Ectodermal cell (in vitro differentiated cells): ENCODE measurements around the gene PAIP2.
A peak's percentile ranks its signal among the peaks of the same experiment; 100 is the strongest.
"Not testable (repeated sequence)": the region's sequence is repeated elsewhere in the genome, so short reads cannot be mapped to it uniquely, and the experiment has no call there.

Source experiments
- H3K27ac ChIP-seq: 2 replicates; pipeline ENCODE4 v1.7.0; 2013; ENCODE audit warnings: mild to moderate bottlenecking, low read depth, low read length; ENCODE audit not compliant: insufficient read depth, poor library complexity, severe bottlenecking
- H3K27me3 ChIP-seq: 2 replicates; pipeline ENCODE4 v1.7.0; 2013; ENCODE audit warnings: mild to moderate bottlenecking, low read length; ENCODE audit not compliant: insufficient read depth, control insufficient read depth, poor library complexity, severe bottlenecking
- H3K36me3 ChIP-seq: one replicate; pipeline ENCODE4 v1.7.0; 2013; ENCODE audit warnings: low read length; ENCODE audit not compliant: control insufficient read depth, insufficient read depth
- H3K4me1 ChIP-seq: one replicate; pipeline ENCODE4 v1.7.0; 2013; ENCODE audit warnings: low read length; ENCODE audit not compliant: control insufficient read depth, insufficient read depth
- H3K4me3 ChIP-seq: 2 replicates; pipeline ENCODE4 v1.7.0; 2013; ENCODE audit warnings: low read depth, low read length, control low read depth; ENCODE audit not compliant: insufficient read depth
- H3K9me3 ChIP-seq: 2 replicates; pipeline ENCODE4 v1.7.0; 2013; ENCODE audit warnings: mild to moderate bottlenecking, low read length, moderate library complexity; ENCODE audit not compliant: control insufficient read depth
- WGBS, 2 experiments: methylation state at CpG; one replicate each; pipeline ENCODE4 v1.1.7; 2013; ENCODE audit warnings: missing lambda C conversion rate in 2 of 2; 5-methylcytosine and 5-hydroxymethylcytosine counted together

The PAIP2 gene

DNA sequence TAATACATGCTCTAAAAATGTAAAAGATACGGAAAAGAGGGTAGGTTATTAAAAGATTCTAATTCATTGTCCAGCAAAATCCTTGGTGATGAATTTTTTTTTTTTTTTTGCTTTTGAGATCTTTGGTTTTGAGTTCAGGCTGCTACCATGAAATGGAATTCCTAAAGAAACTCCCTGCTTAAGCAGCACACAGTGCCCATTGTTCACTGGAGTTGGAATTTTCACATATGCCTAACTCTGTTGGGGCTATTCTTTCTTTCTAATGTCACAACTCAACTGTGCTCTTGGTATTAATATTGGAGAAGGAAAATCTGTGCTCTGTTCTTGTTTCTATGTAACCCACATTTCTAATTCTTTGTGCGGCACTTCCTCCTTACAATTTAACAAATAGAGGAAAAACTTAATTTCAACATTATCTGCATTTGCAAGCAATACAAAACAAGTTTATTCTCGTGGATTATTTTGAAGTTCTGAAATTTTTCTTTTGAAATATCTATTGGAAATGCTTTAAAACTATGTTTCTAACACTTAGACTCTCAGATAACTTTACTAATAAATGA is 26.5 kb upstream of the PAIP2 start:
- no peak overlapping the region for H3K4me3 ChIP-seq
- WGBS, 2 experiments, result 88 to 97% methylated on average over 2 of the region's 3 CpGs
- no peaks in the 10 kb centered on the region for H3K9me3 ChIP-seq
- peaks cover 3% of the 10 kb centered on the region for H3K4me1 ChIP-seq
- H3K27ac ChIP-seq, result no peak overlapping the region
- H3K36me3 ChIP-seq, result peaks cover 38% of the 10 kb centered on the region
- H3K27me3 ChIP-seq, result no peaks in the 10 kb centered on the region

GRCh38 chr5:139335811-139336210 is 5.8 kb upstream of the PAIP2 start:
- WGBS, 2 experiments, result 85 to 90% methylated on average over 4 to 6 of the region's 6 CpGs
- peaks cover 2% of the 10 kb centered on the region for H3K27me3 ChIP-seq
- peaks cover 5% of the 10 kb centered on the region for H3K36me3 ChIP-seq
- H3K27ac ChIP-seq, result no peak overlapping the region
- no peaks in the 10 kb centered on the region for H3K4me1 ChIP-seq
- no peak overlapping the region for H3K4me3 ChIP-seq
- no peaks in the 10 kb centered on the region for H3K9me3 ChIP-seq

DNA sequence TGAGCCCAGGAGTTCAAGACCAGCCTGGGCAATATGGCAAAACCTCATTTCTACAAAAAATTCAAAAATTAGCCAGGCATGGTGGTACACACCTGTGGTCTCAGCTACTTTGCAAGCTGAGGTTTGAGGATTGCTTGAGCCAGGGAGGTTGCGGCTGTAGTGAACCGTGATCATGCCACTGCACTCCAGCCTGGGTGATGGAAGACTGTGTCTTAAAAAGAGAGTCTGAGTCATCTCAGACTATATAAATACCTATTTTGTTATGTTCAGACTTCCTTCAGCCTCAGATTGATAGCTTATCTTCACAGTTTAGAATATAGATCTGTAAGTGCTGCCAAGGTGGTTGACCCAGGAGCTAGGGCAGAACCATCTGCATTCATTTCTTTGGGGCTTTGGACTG is 1.6 kb upstream of the PAIP2 start:
- peaks cover 3% of the 10 kb centered on the region for H3K27me3 ChIP-seq
- no peak overlapping the region for H3K4me3 ChIP-seq
- peaks cover 10% of the 10 kb centered on the region for H3K36me3 ChIP-seq
- WGBS, 2 experiments, result 87 to 93% methylated on average over 2 of the region's 2 CpGs
- H3K27ac ChIP-seq, result no peak overlapping the region
- H3K4me1 ChIP-seq, result peaks cover 8% of the 10 kb centered on the region
- no peaks in the 10 kb centered on the region for H3K9me3 ChIP-seq

- Histone ChIP-seq H3K9me3 (no peaks in the 10 kb centered on the region), H3K27me3 (peaks cover 3% of the 10 kb centered on the region), H3K27ac (no peak overlapping the region), H3K36me3 (peaks cover 12% of the 10 kb centered on the region), H3K4me1 (peaks cover 8% of the 10 kb centered on the region), H3K4me3 (peak overlapping the region; percentile 22)
- WGBS, 2 experiments, result 20 to 22% methylated on average over 17 of the region's 17 CpGs
These were observed 416 bp upstream of the PAIP2 start for GRCh38 chr5:139341187-139341688.

DNA sequence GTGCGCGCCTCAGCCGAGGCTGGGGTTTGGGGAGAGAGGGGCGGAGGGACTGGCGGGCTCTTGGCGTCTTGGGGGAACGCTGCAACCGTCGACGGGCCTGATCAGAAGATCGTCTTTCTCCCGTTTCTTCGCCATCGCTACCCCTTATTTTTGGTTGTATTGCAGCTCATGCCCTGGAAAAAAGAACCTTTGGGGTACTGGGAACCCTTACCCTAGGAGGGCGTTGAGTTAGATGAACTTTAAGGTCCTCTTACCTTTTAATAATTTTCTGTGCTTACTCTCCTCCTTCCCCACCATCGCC is 719 bp downstream of the PAIP2 start:
- H3K27me3 ChIP-seq, result peaks cover 3% of the 10 kb centered on the region
- H3K27ac ChIP-seq, result peak overlapping the region; percentile 99
- 0% methylated on average over 16 of the region's 16 CpGs for WGBS, 2 experiments
- H3K4me3 ChIP-seq, result peak overlapping the region; percentile 87
- H3K4me1 ChIP-seq, result peaks cover 8% of the 10 kb centered on the region
- H3K36me3 ChIP-seq, result peaks cover 12% of the 10 kb centered on the region
- no peaks in the 10 kb centered on the region for H3K9me3 ChIP-seq

DNA sequence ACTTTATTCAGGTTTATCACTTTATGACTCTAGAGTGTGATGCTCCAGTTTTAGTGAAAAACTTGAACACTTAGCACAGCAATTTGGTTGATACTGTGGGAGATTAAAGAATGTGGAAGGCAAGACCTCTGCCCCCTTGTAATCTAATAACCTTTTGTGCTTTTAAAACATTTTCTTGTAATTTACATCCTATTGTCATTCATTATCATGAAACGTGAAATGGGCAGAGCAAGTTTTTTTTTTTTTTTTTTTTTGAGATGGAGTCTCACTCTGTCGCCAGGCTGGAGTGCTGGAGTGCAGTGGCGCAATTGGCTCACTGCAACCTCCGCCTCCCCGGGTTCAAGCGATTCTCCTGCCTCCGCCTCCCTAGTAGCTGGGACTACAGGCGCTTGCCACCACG is 1.8 kb downstream of the PAIP2 start:
- no peaks in the 10 kb centered on the region for H3K9me3 ChIP-seq
- WGBS, 2 experiments, result 88 to 93% methylated on average over 9 of the region's 9 CpGs
- peak overlapping the region; percentile 87 for H3K4me3 ChIP-seq
- H3K27me3 ChIP-seq, result peaks cover 3% of the 10 kb centered on the region
- H3K27ac ChIP-seq, result no peak overlapping the region
- peaks cover 12% of the 10 kb centered on the region for H3K36me3 ChIP-seq
- H3K4me1 ChIP-seq, result peaks cover 8% of the 10 kb centered on the region

DNA sequence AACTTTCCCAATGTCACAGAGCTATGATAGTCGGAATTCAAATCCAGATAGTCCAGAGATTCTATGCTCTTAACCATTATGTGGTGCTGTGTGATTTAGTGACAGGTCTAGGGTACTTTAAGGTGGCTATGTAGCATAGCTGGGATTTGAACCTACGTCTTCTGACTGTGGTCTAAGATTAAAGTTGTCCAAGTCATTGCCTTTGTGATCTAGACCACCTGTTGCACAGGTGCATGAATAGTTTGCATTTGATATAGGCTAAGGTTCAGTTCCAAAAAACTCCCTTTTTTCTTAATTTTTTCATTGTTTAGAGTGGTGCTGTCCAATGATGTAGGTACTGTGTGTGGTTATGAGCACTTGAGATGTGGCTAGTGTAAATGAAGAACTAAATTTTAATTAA is 2.5 kb downstream of the PAIP2 start:
- peaks cover 8% of the 10 kb centered on the region for H3K4me1 ChIP-seq
- peaks cover 3% of the 10 kb centered on the region for H3K27me3 ChIP-seq
- no peaks in the 10 kb centered on the region for H3K9me3 ChIP-seq
- 98 to 100% methylated on average over 2 of the region's 2 CpGs for WGBS, 2 experiments
- no peak overlapping the region for H3K27ac ChIP-seq
- no peak overlapping the region for H3K4me3 ChIP-seq
- peaks cover 12% of the 10 kb centered on the region for H3K36me3 ChIP-seq

DNA sequence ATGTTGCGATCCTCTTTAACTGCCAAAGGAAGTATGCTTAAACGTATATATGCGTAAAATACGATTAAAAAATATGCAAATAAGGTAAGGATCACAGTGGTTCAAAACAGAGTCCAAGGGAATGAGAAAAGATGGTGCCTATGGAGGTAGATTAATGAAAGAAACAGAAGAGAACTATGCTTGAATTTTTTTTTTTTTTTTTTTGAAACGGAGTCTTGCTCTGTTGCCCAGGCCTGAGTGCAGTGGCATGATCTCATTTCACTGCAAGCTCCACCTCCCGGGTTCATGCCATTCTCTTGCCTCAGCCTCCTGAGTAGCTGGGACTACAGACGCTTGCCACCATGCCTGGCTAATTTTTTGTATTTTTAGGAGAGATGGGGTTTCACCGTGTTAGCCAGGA is 3.8 kb downstream of the PAIP2 start:
- H3K4me1 ChIP-seq, H3K4me3 ChIP-seq, H3K27ac ChIP-seq, H3K9me3 ChIP-seq, H3K27me3 ChIP-seq: not testable (repeated sequence)
- peaks cover 12% of the 10 kb centered on the region for H3K36me3 ChIP-seq
- 96 to 97% methylated on average over 8 of the region's 8 CpGs for WGBS, 2 experiments

DNA sequence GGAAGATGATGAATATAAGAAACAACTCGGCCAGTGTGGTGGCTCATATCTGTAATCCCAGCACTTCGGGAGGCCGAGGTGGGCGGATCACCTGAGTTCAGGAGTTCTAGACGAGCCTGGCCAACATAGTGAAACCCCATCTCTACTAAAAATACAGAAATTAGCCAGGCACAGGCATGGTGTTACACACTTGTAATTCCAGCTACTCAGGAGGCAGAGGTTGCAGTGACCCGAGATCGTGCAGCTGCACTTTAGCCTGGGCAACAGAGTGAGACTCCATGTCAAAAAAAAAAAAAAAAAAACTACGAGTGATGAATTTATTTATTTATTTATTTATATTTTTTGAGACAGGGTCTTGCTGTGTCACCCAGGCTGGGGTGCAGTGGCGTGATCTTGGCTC is 6.2 kb downstream of the PAIP2 start:
- WGBS, 2 experiments, result 92 to 94% methylated on average over 8 of the region's 9 CpGs
- H3K27ac ChIP-seq, result not testable (repeated sequence)

DNA sequence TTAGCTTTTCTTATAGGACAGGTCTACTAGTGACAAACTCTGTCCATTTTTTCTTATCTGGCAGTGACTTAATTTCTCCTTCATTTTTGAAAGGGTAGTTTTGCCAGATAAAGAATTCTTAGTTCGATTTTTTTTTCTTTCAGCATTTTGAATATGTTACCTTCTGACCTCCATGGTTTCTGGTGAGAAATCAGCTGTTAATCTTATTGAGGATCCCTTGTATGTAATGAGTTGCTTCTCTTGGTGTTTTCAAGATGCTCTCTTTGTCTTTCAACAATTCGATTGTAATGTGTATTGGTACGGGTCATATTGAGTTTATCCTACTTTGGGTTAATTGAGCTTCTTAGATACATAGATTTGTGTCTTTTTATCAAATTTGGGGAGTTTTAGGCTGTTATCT is 12.5 kb downstream of the PAIP2 start:
- Histone ChIP-seq H3K9me3 (no peaks in the 10 kb centered on the region), H3K27ac (no peak overlapping the region), H3K27me3 (no peaks in the 10 kb centered on the region), H3K4me3 (no peak overlapping the region), H3K36me3 (peaks cover 4% of the 10 kb centered on the region), H3K4me1 (no peaks in the 10 kb centered on the region)
- WGBS, 2 experiments, result 98% methylated on average over 3 of the region's 3 CpGs

More for the DNA sequence above, 6.2 kb downstream of the PAIP2 start:
- H3K4me1 ChIP-seq, H3K27me3 ChIP-seq, H3K4me3 ChIP-seq, H3K9me3 ChIP-seq: not testable (repeated sequence)
- peaks cover 12% of the 10 kb centered on the region for H3K36me3 ChIP-seq

- not testable (repeated sequence) for H3K36me3 ChIP-seq, H3K9me3 ChIP-seq, H3K27me3 ChIP-seq, H3K27ac ChIP-seq, H3K4me1 ChIP-seq, H3K4me3 ChIP-seq
- 95% methylated on average over 8 of the region's 8 CpGs for WGBS, 2 experiments
These were observed 14.2 kb downstream of the PAIP2 start for GRCh38 chr5:139355900-139356299.
